Stimulated activated CD4-positive, alpha-beta T cell treated with anti-CD3 and anti-CD28 coated beads, TNF-alpha, amount 100 ng/mL, for 1 hour (primary cell): ENCODE measurements around the gene IFNGR2.
"Not testable (repeated sequence)": the region's sequence is repeated elsewhere in the genome, so short reads cannot be mapped to it uniquely, and the experiment has no call there.

Experiments used
- DNase-seq, 3 donors: peaks; one replicate each; pipeline ENCODE4 v3.0.0-alpha.2; 2020; ENCODE audit warnings: low read depth in 3 of 3, low spot score in 1 of 3

IFNGR2 gene

DNA sequence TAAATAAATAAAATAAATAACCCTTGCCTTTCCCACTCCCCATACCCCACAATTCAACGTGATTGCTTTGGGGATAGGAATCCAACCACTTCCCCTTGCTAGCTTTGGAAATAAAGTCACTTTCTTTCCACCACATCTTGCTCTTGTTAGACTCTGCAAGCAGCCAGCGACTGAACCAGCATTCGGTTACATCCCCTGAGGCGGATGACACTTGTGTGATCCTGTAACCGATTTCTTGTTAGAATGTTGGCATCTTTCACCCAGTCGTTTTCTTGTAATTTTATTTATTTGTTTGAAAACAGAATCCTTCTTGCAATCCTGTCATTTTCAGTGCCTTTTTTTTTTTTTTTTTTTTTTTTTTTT, 1.6 kb upstream of the IFNGR2 start:
- DNase-seq = no peak

DNA sequence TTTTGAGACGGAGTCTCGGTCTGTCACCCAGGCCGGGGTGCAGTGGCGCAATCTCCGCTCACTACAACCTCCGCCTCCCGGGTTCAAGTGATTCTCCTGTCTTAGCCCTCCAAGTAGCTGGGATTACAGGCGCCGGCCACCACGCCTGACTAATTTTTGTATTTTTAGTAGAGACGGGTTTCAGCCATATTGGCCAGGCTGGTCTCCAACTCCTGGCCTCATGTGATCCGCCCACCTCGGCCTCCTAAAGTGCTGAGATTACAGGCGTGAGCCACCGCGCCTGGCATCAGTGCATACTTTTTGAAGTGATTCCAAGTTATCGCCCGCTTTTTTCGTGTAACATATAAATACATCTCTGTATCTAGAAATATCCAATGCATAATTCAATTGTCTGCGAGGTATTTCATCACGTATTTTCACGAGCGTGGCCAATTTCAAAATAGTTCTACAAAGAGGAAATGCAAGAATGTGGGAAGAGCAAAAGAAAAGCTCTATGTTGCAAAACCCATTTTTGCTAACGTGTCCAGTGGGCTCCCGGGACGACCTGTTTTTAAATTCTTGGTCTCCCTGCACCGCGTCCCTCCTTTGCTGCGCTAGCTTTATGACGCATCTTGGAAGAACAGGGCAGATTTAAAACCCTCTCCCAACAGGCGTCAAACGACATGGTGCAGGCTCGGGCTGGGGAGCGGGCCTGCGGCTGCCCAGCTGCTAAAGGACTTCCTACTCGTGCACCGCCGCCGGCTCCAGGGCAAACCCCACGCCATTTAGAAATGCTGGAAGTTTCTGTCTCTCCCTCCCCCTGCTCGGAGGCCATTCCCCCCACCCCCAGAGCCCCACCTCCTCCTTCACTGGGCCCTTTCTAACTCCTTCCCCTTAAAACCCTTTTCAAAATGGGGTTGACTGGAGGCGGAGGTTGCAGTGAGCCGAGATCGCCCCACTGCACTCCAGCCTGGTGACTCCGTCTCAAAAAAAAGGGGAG, 923 bp upstream of the IFNGR2 start:
- no peak for DNase-seq

DNA sequence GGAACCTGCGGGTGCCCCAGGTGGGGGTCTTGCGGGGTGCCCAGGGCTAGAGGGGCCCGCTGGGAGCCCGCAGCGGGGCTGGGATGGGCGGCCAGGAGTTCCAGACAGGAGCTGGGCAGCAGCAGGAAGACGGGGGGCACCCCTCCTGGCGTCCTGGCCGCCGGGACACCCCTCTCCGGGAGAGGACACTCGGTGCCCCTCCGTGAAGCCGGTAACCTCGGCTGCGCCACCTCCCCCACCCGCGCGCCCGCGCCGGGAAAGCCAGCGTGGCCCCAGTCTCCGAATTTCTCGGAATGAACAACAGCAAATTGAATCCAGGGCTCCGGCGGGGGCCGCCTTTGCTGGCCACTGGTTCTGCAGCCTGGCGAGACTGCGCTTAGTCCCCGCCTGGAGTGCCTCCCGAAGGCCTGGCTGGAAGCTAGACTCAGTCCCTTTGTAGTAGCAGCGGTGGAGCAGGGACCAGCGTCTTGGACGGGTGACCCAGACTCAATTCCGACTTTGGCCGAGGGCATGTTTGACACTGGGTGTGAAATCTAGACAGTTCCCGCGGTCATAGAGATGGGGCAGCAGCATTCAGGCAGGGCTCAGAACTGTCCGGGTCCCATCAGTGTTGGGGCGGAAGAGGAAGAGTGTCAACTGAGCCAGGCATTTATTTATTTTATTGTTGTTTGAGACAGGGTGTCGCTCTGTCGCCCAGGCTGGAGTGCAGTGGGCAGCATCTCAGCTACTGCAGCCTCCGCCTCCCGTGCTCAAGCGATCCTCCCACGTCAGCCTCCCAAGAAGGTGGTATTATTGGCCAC, 773 bp downstream of the IFNGR2 start:
- peak in 1 of 3 donors; percentile 33 for DNase-seq

DNA sequence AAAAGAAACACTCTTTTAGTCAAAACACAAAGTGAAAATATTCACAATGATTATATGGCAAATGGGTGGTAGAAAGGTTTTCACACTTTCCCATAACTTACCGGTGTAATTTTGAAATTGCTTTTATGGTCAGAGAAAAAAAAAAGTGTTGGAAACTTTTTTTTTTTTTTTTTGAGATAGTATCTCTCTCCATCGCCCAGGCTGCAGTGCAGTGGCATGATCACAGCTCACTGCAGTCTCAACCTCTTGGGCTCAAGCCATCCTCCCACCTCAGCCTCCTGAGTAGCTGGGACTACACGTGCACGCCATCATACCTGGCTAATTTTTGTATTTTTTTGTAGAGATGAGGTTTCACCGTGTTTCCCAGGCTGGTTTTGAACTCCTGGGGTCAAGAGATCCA, 3.3 kb downstream of the IFNGR2 start:
- no peak for DNase-seq

DNA sequence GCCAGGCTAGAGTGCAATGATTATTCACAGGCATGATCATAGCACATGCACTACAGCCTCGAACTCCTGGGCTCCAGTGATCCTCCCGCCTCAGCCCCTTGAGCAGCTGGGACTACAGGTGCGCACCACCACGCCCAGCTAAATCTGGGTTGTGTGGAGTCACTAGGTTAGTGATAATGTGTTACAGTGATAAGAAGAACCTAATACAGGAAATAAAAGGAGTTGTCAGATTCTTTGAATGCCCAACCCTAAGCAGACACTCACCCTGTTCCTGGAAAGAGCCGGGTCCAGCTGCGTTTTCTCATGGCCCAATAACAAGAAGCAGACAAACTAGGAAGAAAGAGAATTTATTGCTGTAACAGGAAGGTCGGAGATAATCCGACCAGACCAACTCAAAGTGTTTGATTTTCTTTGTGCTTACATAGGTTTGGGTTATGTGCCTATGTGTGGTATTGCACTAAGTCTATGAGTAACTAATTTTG, 8.8 kb downstream of the IFNGR2 start:
- no peak for DNase-seq

DNA sequence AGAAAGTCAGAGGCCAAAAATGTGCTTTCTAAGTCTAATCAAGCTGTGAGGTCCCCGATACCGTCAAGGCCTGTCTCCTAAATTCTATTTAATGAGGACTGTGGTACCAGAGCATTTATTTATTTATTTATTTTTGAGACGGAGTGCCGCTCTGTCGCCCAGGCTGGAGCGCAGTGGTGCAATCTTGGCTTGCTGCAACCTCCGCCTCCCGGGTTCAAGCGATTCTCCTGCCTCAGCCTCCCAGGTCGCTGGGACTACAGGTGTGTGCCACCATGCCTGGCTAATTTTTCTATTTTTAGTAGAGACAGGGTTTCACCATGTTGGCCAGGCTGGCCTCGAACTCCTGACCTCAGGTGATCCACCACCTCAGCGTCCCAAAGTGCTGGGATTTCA, 9.2 kb downstream of the IFNGR2 start:
- not testable (repeated sequence) for DNase-seq

DNA sequence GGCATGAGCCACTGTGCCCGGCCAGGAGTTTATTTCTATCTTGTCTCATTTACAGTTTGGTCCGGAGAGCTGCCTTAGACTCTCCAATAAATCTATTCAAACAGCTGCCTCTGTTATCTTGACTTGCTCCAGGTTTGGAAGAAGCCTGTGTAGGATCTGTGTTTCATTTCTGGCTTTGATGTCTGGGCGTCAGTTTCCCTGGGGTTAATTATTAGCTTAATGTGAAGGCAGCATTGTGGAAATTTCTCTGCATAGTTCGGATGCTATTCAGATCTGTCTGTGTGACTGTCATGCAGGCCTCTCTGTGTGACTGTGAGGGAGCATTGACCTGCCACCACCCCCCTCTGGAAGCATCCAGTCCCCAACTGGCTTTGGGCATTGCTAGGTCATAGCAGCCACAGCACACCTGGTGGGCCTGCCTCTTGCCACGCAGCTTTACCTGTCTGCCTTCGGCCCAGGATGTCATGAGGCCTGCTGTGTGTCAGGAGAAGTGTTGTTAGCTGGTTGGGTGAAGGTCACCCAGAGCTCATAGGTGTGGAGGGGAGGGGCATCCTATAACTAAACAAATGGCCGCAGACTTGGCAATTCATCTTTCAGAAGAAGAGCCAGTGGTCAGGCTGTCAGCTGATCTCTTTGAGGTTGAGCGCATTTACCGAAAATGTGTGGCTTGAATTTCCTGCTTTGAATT, 9.8 kb downstream of the IFNGR2 start:
- no peak for DNase-seq

DNA sequence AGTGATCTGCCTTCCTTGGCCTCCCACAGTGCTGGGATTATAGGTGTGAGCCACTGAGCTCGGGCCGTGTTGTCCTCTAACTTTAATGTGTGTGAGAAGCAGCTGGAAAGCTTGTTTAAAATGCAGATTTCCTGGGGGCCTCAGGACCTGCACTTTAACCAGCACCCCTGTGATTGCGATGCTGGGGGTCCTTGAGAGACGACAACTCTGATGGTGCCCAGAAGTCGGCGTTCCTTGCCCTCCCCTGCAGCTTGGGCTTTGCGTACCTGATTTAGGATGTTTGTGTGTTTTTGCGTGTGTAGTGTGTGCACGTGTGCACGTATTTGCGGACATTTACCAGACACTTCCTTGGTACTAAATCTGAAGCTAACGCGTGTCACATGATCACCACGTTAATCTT, 10.9 kb downstream of the IFNGR2 start:
- DNase-seq = no peak

DNA sequence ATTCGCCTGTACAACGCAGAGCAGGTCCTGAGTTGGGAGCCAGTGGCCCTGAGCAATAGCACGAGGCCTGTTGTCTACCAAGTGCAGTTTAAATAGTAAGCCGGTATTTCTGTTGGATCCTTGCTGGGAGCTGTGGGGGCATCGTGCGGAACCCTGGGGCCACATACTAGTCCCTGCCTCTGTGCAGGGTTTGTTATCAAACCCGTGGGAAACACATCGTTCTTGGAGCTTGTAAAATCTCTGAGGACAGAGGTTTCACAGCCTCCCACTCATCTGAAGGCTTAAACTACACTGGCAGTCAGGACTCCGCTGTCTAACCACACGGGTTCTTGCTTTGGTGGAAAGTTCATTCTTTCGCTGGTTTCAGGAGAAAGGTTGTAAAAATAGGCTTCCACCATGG, 11.7 kb downstream of the IFNGR2 start:
- DNase-seq = no peak

DNA sequence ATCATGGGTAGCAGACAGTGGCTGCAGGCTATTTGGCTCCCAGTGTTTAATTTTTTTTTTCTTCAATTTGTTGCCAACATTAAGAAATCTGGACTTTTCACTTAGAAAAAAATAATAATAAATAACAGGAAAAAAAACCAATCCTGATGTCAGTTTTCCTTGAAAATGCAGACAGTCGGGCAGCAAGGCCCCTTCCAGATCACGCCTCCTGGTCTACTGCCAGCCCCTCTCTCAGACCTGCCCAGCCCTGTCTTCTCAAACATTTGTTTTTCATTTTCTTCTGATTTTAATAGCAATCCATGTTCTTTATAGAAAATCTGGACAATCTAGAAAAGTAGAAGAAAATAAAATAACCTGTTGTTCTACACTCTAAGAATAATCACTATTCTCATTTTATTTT, 15.5 kb downstream of the IFNGR2 start:
- no peak for DNase-seq

DNA sequence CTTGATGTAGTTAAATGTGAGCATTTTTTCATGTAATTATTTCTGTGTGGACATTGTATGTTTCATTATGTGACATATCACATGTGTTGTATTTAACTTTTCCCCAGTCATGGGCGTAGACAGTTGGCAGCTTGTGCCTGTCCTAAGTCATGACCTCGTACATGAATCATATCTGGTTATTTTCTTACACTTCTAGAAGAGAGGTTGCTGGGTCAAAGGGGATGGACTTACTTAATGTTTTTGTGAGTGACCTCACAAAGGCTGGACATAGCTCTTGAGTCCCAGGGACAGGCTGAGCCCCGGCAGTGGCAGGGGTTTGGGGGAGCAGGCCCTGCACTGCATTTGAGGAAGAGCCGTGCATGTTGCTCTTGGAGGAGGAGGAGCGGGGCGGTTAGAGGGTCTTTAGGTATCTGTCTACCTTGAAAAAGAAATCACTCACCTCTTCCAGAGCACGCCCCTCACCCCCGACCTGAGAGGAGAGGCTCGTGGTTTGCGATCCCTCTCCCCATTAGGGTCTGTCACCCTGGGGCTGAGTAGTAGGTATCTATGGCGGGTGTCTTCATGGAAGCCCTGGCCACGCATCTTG, 16.4 kb downstream of the IFNGR2 start:
- DNase-seq = no peak

DNA sequence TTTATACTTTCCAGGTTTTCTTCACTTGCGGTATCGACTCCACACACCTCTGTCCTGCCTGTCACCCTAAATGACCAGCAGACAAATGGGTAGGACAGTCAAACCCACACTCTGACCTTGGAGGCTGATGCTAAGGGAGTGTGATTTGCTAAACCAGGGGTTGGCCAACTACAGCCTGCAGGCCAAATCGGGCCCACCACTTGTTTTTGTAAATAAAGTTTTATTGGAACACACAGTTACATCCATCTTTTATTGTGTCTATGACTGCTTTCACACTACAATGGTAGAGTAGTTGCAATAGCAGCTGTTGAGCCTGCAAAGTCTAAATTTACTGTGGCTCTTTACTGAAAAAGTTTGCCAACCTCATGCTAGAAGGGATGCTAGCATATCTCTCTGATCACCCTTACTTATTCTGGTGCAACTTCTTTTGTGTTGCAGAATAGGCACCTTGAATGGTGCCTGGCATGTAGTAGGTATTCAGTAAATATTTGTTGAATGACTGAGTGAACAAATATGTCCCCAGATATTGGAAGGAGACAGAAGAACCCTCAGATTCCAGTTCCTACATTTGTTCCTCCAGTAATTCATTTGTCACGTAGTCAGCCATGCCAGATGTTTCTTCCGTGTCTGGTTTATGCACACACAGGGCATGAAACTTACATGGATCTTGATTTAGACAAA, 18.6 kb downstream of the IFNGR2 start:
- DNase-seq = no peak

DNA sequence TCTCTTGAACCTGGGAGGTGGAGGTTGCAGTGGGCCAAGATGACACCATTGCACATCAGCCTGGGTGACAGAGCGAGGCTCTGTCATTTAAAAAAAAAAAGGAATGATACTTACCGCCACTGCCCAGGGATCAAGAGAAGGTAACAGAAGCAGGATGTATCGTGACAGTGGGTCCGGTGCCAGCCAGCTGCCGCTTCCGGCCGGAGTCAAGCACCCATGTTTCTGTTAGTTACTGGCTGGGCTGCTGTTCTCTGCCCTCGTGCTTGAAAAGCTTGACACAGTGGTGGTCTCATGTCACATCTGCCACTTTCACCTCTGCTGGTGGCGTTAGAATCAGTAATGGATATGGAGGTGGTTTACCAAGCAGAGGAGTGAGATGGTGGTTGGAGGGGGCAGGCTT, 21.0 kb downstream of the IFNGR2 start:
- no peak for DNase-seq

DNA sequence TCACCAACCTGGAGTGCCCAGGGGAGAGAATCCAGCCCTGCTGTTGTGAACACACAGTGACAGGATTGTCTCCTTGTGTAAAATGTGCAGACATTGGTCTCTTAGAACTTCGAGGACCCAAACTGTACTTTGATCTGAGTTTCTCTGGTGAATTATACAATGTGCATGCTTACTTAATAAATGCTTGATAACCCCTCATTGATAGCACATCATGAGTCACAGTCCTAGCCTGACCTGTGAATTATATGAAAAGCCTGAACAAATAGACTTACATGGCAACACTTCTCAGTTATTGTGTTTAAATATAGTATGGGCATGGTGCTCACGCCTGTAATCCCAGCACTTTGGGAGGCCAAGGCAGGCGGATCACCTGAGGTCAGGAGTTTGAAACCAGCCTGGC, 22.6 kb downstream of the IFNGR2 start:
- no peak for DNase-seq

DNA sequence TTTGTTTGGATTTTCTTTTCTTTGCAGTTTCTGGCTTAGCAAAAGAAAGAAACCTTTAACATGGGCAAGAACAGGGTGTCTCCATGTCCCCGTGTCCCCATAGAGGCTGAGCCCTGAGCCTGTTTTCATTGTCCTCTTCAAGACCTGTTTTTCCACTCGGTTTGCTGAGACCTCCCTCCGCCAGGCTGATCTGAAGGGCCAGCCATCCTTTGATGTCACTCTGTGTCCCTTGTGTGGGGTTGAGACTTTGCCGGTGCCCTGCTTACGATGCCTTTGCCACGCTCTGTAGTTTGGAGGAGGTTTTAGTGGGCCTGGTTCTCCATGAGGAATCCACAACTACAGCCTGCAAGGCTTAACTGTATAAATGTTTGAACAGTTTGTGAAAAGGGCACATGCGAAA, 23.8 kb downstream of the IFNGR2 start:
- no peak for DNase-seq

DNA sequence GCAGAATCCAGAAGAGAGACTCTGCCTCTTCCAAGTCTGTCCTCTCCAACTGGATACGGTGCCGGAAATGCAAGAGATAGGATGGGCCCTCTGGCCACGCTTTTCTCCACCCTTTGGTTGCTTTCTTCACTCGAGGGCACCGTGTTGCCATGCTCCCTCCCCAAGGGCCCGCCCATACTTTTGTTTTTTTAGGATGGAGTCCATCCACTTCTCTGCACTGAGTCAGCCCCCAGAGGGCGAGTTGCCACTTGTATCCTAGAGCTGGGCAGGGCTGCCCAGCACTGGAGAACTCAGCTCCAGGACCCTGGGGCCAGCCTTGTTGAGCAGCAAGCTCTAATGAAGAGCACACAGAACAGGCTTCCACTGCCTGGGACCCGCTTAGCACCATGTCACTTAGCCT, 25.5 kb downstream of the IFNGR2 start:
- no peak for DNase-seq

DNA sequence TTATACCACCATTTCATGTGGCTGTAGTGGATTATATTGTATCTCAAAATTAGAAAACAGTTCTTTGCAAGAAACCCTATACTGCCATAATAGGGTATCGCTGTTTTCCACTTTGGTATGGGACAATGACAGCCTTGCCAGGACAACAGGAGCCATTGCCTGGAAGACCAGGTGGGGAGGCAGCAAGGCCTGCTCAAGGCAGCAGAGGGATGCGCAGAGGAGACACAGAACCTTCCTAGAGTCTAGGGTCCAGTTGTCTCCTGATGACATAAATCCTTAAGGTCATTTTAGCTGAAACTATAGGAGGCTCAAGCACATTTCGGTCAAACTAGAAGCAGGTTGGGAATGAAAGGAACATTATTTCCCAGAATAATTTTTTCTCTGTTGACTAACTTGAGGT, 27.6 kb downstream of the IFNGR2 start:
- DNase-seq = no peak

DNA sequence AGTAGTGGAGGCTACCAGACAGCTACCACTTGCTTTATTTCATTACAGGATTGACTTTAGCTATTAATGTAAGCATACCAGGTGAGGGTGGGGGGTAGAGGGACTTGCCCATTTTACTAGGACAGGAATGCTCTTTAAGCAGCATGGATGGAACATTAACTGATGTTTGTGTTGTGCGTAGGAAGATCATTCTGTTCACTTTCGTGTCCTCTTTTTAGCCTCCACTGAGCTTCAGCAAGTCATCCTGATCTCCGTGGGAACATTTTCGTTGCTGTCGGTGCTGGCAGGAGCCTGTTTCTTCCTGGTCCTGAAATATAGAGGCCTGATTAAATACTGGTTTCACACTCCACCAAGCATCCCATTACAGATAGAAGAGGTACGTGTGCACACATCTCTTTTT, 29.3 kb downstream of the IFNGR2 start:
- DNase-seq = no peak

DNA sequence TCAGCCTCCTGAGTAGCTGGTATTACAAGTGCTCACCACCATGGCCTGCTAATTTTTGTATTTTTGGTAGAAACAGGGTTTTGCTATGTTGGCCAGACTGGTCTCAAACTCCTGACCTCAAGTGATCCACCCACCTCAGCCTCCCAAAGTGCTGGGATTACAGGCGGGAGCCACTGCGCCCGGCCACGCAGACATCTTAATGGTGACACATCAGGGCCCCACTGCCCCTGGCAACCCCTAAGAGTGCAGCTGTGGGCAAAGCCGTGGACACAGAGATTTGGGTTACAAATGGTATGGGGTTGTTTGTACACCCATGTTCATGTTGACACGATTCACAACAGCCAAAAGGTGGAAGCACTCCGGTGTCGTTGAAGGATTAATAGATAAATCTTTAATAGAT, 29.8 kb downstream of the IFNGR2 start:
- DNase-seq = no peak

DNA sequence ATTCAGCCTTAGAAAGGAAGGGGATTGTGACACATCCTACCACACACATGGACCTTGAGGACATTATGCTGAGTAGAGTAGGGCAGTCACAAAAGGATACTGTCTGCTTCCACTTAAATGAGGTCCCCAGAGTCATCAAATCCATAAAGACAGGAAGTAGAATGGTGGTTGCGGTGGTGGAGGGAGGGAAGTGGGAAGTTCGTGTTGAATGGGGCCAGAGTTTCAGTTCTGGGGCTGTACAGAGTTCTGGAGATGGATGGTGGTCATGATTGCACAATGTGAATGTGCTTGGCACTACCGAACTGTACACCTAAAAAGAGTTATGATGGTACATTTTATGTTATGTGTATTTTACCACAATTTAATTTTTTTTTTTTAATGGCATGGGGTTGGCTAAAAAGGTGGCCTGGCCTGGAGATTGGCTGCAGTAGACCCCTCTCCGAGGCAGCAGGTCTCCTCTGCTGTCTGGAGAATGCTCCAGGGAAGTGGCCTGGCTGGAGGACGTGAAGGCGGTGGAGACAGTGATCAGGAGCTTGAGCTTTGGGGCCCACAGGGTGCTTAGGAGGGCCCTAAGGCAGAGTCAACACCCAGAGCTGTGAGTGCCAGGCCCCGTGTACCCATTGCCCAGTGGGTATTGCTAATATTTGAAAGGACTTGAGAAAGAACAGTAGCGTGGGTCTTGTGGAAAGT, 30.4 kb downstream of the IFNGR2 start:
- no peak for DNase-seq
